Endodermal cell (in vitro differentiated cells): ENCODE data around the gene C12orf50. TPM values are rescaled to one million over a fixed set of nuclear protein-coding genes. Genes with fewer than 3 reads are reported as not detected.

Experiments used
- DNase-seq: peaks from one replicate; pipeline ENCODE4 v3.0.0-alpha.2; 2017
- H3K27ac ChIP-seq: 2 replicates; pipeline ENCODE4 v1.5.1; 2013; ENCODE audit warnings: mild to moderate bottlenecking, low read depth, low read length, moderate library complexity
- H3K27me3 ChIP-seq: 2 replicates; pipeline ENCODE4 v1.6.1; 2013; ENCODE audit warnings: mild to moderate bottlenecking, low read length, moderate library complexity; ENCODE audit not compliant: insufficient read depth, control insufficient read depth, poor library complexity, severe bottlenecking
- H3K36me3 ChIP-seq: 2 replicates; pipeline ENCODE4 v1.7.0; 2013; ENCODE audit warnings: mild to moderate bottlenecking, low read length, moderate library complexity; ENCODE audit not compliant: control insufficient read depth, insufficient read depth
- H3K4me1 ChIP-seq: one replicate; pipeline ENCODE4 v1.7.0; 2013; ENCODE audit warnings: low read length; ENCODE audit not compliant: control insufficient read depth, insufficient read depth
- H3K4me3 ChIP-seq: 2 replicates; pipeline ENCODE4 v1.5.1; 2013; ENCODE audit warnings: mild to moderate bottlenecking, low read length, moderate library complexity
- H3K9ac ChIP-seq: 2 replicates; pipeline ENCODE4 v1.6.1; 2013; ENCODE audit warnings: mild to moderate bottlenecking, low read length, moderate library complexity; ENCODE audit not compliant: poor library complexity, severe bottlenecking; ENCODE audit errors: extremely low read depth
- H3K9me3 ChIP-seq: 2 replicates; pipeline ENCODE4 v1.6.1; 2013; ENCODE audit warnings: mild to moderate bottlenecking, low read length, moderate library complexity; ENCODE audit not compliant: control insufficient read depth
- H3K27ac Mint-ChIP-seq: 2 replicates; pipeline ENCODE4 v1.8.0; 2020; ENCODE audit warnings: mixed read lengths
- H3K27me3 Mint-ChIP-seq: 2 replicates; pipeline ENCODE4 v1.8.0; 2021; ENCODE audit warnings: mild to moderate bottlenecking, mixed read lengths; ENCODE audit not compliant: insufficient read depth
- H3K36me3 Mint-ChIP-seq: 2 replicates; pipeline ENCODE4 v1.8.0; 2020; ENCODE audit warnings: low read depth, mixed read lengths
- H3K4me1 Mint-ChIP-seq: 2 replicates; pipeline ENCODE4 v1.8.0; 2020; ENCODE audit warnings: mixed read lengths
- H3K4me3 Mint-ChIP-seq: 2 replicates; pipeline ENCODE4 v1.8.0; 2020; ENCODE audit warnings: mild to moderate bottlenecking, moderate library complexity, mixed read lengths
- H3K9me3 Mint-ChIP-seq: 2 replicates; pipeline ENCODE4 v1.8.0; 2020; ENCODE audit warnings: mild to moderate bottlenecking, mixed read lengths
- total RNA-seq, 2 donors: library from RNA; stranded (reverse); fragmentation: NEBNext Ultra II Directional in 1 of 2; extraction: Animal tissue kit (Norgen Biotek cat#: 25700) in 1 of 2; gene quantifications; 2 replicates in 1 of 2; 3 replicates in 1 of 2; pipeline ENCODE4 v1.2.1, GENCODE V29; 2021
- TF ChIP-seq, protein P1 (sequence below): fragments of 200-600 bp; sonication (generic); conservative IDR thresholded peaks from 2 replicates; pipeline ENCODE4 v1.5.0; 2021; ENCODE audit warnings: antibody characterized with exemption, mild to moderate bottlenecking

The C12orf50 gene
- total RNA-seq, 2 donors from 2014 or later = 0.09 TPM; not detected in 1

DNA sequence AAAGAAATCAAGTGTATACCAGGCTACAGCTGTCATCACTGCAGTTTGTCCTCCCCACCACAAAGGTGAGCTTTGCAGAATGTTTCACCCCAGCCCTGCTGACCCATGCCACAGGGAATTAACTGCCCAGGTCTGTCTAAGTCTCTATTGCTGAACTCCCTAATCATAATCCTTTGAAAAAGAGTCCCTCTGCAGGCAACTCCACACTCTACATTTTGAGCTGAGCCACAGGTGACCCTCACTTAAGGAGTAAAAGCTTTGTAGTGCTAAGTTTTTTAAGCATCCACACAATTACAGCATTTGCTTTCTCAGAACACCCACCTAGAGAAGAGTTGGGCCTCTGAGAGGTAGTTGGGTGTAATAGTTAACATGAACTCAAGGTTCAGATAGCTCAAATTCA lies 90.0 kb downstream of the C12orf50 start:
- Mint-ChIP-seq H3K27me3 (peaks cover 7% of the 10 kb centered on the region), H3K27ac (no peak overlapping the region), H3K4me1 (no peaks in the 10 kb centered on the region), H3K9me3 (peaks cover 23% of the 10 kb centered on the region), H3K4me3 (no peak overlapping the region), H3K36me3 (no peaks in the 10 kb centered on the region)
- TF ChIP-seq, protein P1, sequence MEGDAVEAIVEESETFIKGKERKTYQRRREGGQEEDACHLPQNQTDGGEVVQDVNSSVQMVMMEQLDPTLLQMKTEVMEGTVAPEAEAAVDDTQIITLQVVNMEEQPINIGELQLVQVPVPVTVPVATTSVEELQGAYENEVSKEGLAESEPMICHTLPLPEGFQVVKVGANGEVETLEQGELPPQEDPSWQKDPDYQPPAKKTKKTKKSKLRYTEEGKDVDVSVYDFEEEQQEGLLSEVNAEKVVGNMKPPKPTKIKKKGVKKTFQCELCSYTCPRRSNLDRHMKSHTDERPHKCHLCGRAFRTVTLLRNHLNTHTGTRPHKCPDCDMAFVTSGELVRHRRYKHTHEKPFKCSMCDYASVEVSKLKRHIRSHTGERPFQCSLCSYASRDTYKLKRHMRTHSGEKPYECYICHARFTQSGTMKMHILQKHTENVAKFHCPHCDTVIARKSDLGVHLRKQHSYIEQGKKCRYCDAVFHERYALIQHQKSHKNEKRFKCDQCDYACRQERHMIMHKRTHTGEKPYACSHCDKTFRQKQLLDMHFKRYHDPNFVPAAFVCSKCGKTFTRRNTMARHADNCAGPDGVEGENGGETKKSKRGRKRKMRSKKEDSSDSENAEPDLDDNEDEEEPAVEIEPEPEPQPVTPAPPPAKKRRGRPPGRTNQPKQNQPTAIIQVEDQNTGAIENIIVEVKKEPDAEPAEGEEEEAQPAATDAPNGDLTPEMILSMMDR = no peak
- Histone ChIP-seq H3K27ac (no peak overlapping the region), H3K9ac (no peak overlapping the region), H3K9me3 (no peaks in the 10 kb centered on the region), H3K27me3 (no peaks in the 10 kb centered on the region), H3K36me3 (no peaks in the 10 kb centered on the region), H3K4me3 (no peak overlapping the region), H3K4me1 (no peaks in the 10 kb centered on the region)
- peak; percentile 58 for DNase-seq

GRCh38 chr12:87935216-87935615 lies 94.0 kb downstream of the C12orf50 start:
- Mint-ChIP-seq H3K27me3 (peaks cover 7% of the 10 kb centered on the region), H3K27ac (no peak overlapping the region), H3K4me1 (no peaks in the 10 kb centered on the region), H3K9me3 (peaks cover 23% of the 10 kb centered on the region), H3K4me3 (no peak overlapping the region), H3K36me3 (no peaks in the 10 kb centered on the region)
- Histone ChIP-seq H3K36me3 (no peaks in the 10 kb centered on the region), H3K9ac (no peak overlapping the region), H3K27ac (no peak overlapping the region), H3K9me3 (no peaks in the 10 kb centered on the region), H3K4me3 (no peak overlapping the region), H3K4me1 (no peaks in the 10 kb centered on the region), H3K27me3 (no peaks in the 10 kb centered on the region)
- no peak for DNase-seq
- TF ChIP-seq, protein P1 = no peak

GRCh38 chr12:87933991-87934390 lies 95.2 kb downstream of the C12orf50 start:
- Mint-ChIP-seq H3K36me3 (no peaks in the 10 kb centered on the region), H3K27ac (no peak overlapping the region), H3K4me1 (no peaks in the 10 kb centered on the region), H3K27me3 (peaks cover 9% of the 10 kb centered on the region), H3K4me3 (no peak overlapping the region), H3K9me3 (peaks cover 23% of the 10 kb centered on the region)
- H3K4me3 ChIP-seq = no peak overlapping the region
- no peak for DNase-seq
- TF ChIP-seq, protein P1 = no peak
- no peaks in the 10 kb centered on the region for H3K36me3 ChIP-seq
- no peaks in the 10 kb centered on the region for H3K27me3 ChIP-seq
- H3K27ac ChIP-seq = no peak overlapping the region
- no peaks in the 10 kb centered on the region for H3K4me1 ChIP-seq
- H3K9me3 ChIP-seq = no peaks in the 10 kb centered on the region
- no peak overlapping the region for H3K9ac ChIP-seq
